Loucy (cell line): Measurements from ENCODE around the gene GAS6.

Experiments
- H2AFZ ChIP-seq: fragments of 200-600 bp; sonication (generic); 2 replicates; pipeline ENCODE4 v1.6.0; 2016; ENCODE audit warnings: antibody characterized with exemption, mild to moderate bottlenecking, low read length, moderate library complexity
- H3F3A ChIP-seq: fragments of 200-600 bp; 2 replicates; pipeline ENCODE4 v1.6.0; 2016; ENCODE audit warnings: antibody characterized with exemption, low read depth, mild to moderate bottlenecking
- H3K27me3 ChIP-seq: fragments of 200-600 bp; sonication (generic); 2 replicates; pipeline ENCODE4 v1.6.1; 2014; ENCODE audit warnings: low read length, mild to moderate bottlenecking; ENCODE audit not compliant: insufficient read depth, poor library complexity, severe bottlenecking
- H3K36me3 ChIP-seq: fragments of 200-600 bp; sonication (generic); 2 replicates; pipeline ENCODE4 v1.6.1; 2016; ENCODE audit warnings: low read length; ENCODE audit not compliant: insufficient read depth
- H3K4me1 ChIP-seq: fragments of 200-600 bp; sonication (generic); 2 replicates; pipeline ENCODE4 v1.5.1; 2014; ENCODE audit warnings: low read length, mild to moderate bottlenecking; ENCODE audit not compliant: insufficient read depth, poor library complexity, severe bottlenecking
- H3K4me2 ChIP-seq: fragments of 200-600 bp; sonication (generic); 2 replicates; pipeline ENCODE4 v1.6.0; 2014; ENCODE audit warnings: antibody characterized with exemption, low read length, low read depth, mild to moderate bottlenecking; ENCODE audit not compliant: poor library complexity, severe bottlenecking
- H3K4me3 ChIP-seq: fragments of 200-600 bp; sonication (generic); 2 replicates; pipeline ENCODE4 v1.5.1; 2014; ENCODE audit warnings: low read length, mild to moderate bottlenecking, mixed read lengths; ENCODE audit not compliant: poor library complexity, severe bottlenecking
- H3K79me2 ChIP-seq: fragments of 200-600 bp; sonication (generic); 2 replicates; pipeline ENCODE4 v1.6.1; 2014; ENCODE audit warnings: low read length; ENCODE audit not compliant: insufficient read depth
- H3K9ac ChIP-seq: fragments of 200-600 bp; sonication (generic); 2 replicates; pipeline ENCODE4 v1.6.0; 2014; ENCODE audit warnings: mild to moderate bottlenecking, low read depth, low read length, moderate library complexity; ENCODE audit not compliant: poor library complexity, severe bottlenecking
- H3K9me2 ChIP-seq: fragments of 200-600 bp; sonication (generic); replicated peaks from 2 replicates; pipeline ENCODE4 v1.6.1; 2016; ENCODE audit warnings: low read depth, low read length, mixed read lengths
- H3K9me3 ChIP-seq: fragments of 200-600 bp; sonication (generic); 2 replicates; pipeline ENCODE4 v1.6.1; 2014; ENCODE audit warnings: mild to moderate bottlenecking, antibody characterized with exemption, low read length, low read depth; ENCODE audit not compliant: insufficient read depth
- H4K20me1 ChIP-seq: fragments of 200-600 bp; sonication (generic); 2 replicates; pipeline ENCODE4 v1.6.0; 2014; ENCODE audit warnings: antibody characterized with exemption, low read length, mild to moderate bottlenecking; ENCODE audit not compliant: insufficient read depth, poor library complexity, severe bottlenecking
- EZH2phosphoT487 ChIP-seq: fragments of 200-600 bp; IDR thresholded peaks from 2 replicates; pipeline ENCODE4 v1.6.1; 2018; ENCODE audit warnings: antibody characterized with exemption, mild to moderate bottlenecking, moderate library complexity, borderline replicate concordance
- TF ChIP-seq, protein P1 (sequence below): fragments of 200-600 bp; sonication (generic); conservative IDR thresholded peaks from 2 replicates; pipeline ENCODE4 v1.5.1; 2014; ENCODE audit warnings: mild to moderate bottlenecking, antibody characterized with exemption, low read length

The GAS6 gene

DNA sequence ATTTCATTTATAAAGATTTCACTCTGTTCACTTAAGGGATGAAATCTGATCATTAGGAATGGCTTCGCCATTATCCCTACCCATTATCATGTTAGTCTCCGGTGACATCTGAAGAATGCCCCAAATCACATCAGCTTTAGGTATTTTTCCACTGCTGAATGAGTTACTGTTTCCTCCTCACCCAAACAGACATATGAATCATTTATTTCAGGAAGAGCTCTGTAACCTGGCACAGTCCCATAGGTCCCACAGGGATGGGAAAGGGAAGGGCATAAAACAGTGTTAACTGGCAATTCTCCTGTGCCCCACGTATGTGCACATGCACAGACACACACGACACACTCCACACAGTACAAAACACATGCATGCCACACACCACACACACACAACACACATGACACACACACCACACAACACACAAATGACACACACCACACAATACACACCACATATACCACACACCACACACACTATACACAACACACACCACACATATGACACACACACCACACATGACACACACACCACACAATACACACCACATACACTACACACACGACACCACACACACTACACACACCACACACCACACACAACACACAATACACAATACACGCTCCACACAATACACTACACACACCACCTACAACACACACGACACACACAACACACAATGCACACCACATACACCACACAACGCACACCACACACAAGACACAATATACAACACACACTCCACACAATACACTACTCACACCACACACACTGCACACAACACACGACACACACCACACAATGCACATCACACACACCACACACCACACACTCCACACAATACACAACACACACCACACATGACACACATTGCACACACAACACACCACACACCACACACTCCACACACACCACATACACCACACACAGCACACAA is 89.4 kb downstream of the GAS6 start:
- H3K9me3 ChIP-seq: no peaks in the 10 kb centered on the region; the same call in 1 of the 2 replicates
- H3K36me3 ChIP-seq: no peaks in the 10 kb centered on the region
- no peaks in the 10 kb centered on the region for H3F3A ChIP-seq
- H4K20me1 ChIP-seq: no peaks in the 10 kb centered on the region
- TF ChIP-seq EZH2phosphoT487: no peak
- TF ChIP-seq, protein P1, sequence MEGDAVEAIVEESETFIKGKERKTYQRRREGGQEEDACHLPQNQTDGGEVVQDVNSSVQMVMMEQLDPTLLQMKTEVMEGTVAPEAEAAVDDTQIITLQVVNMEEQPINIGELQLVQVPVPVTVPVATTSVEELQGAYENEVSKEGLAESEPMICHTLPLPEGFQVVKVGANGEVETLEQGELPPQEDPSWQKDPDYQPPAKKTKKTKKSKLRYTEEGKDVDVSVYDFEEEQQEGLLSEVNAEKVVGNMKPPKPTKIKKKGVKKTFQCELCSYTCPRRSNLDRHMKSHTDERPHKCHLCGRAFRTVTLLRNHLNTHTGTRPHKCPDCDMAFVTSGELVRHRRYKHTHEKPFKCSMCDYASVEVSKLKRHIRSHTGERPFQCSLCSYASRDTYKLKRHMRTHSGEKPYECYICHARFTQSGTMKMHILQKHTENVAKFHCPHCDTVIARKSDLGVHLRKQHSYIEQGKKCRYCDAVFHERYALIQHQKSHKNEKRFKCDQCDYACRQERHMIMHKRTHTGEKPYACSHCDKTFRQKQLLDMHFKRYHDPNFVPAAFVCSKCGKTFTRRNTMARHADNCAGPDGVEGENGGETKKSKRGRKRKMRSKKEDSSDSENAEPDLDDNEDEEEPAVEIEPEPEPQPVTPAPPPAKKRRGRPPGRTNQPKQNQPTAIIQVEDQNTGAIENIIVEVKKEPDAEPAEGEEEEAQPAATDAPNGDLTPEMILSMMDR: no peak
- H3K9ac ChIP-seq: no peak overlapping the region
- no peaks in the 10 kb centered on the region for H3K9me2 ChIP-seq
- no peaks in the 10 kb centered on the region for H3K79me2 ChIP-seq
- no peak overlapping the region for H3K4me3 ChIP-seq
- H3K4me2 ChIP-seq: no peak overlapping the region
- H3K27me3 ChIP-seq: no peaks in the 10 kb centered on the region
- no peak overlapping the region for H2AFZ ChIP-seq
- H3K4me1 ChIP-seq: peaks cover 6% of the 10 kb centered on the region

DNA sequence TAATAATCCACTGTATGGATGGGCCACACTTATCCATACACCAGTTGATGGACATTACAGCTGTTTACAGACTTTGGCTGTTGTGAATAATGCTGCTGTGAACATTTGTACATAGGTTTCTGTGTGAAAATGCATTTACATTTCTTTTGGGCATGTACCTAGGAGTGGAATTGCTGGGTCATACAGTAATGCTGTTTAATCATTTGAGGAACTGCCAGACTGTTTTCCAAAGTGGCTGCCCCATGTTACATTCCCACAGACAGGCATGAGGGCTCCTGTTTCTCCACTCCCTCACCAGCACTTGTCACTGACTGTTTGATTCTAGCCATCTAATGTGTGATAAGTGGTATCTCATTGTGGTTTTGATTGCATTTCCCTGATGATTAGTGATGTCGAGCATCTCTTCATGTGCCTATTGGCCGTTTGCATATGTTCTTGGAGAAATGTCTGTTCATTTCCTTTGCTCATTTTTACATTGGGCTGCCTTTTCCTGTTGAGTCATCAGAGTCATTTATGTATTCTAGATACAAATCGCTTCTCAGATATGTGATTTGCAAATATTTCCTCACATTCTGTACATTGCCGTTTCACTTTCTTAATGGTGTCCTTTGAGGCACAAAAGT is 92.1 kb downstream of the GAS6 start:
- no peaks in the 10 kb centered on the region for H3K27me3 ChIP-seq
- H3K79me2 ChIP-seq: no peaks in the 10 kb centered on the region
- H3K4me1 ChIP-seq: peaks cover 6% of the 10 kb centered on the region
- no peak overlapping the region for H3K9ac ChIP-seq
- peak overlapping the region; percentile 0 for H3K4me3 ChIP-seq
- H3K9me3 ChIP-seq: no peaks in the 10 kb centered on the region
- peak overlapping the region; percentile 40 for H3K4me2 ChIP-seq
- no peak for TF ChIP-seq EZH2phosphoT487
- TF ChIP-seq, protein P1: no peak
- no peaks in the 10 kb centered on the region for H3F3A ChIP-seq
- H4K20me1 ChIP-seq: no peaks in the 10 kb centered on the region
- H2AFZ ChIP-seq: no peak overlapping the region
- no peaks in the 10 kb centered on the region for H3K36me3 ChIP-seq
- no peaks in the 10 kb centered on the region for H3K9me2 ChIP-seq

DNA sequence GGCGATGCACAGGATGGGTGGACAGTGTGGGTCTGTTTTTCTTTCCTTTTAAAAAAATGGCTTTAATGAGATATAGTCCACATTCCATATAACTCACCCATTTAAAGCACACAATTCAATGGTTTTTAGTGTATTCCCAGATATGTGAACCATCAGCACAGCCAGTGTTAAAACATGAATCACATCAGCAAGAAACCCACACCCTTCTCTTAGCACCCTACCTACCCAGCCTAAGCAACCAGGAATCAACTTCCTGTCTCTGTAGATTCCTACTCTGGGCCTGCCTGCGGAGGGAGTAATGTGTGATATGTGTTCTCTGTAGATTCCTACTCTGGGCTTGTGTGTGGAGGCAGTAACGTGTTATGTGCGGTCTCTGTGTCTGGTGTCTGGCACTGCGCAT is 92.9 kb downstream of the GAS6 start:
- no peak overlapping the region for H2AFZ ChIP-seq
- TF ChIP-seq, protein P1: no peak
- TF ChIP-seq EZH2phosphoT487: no peak

More for the DNA sequence above, 92.9 kb downstream of the GAS6 start:
- Histone ChIP-seq H3F3A (no peaks in the 10 kb centered on the region), H3K79me2 (no peaks in the 10 kb centered on the region), H3K9ac (no peak overlapping the region), H3K36me3 (no peaks in the 10 kb centered on the region), H3K9me3 (no peaks in the 10 kb centered on the region), H4K20me1 (no peaks in the 10 kb centered on the region), H3K9me2 (no peaks in the 10 kb centered on the region), H3K4me3 (no peak overlapping the region), H3K4me2 (no peak overlapping the region), H3K4me1 (peaks cover 6% of the 10 kb centered on the region), H3K27me3 (no peaks in the 10 kb centered on the region)
